Rectal smooth muscle tissue (tissue), 1 donor: ENCODE data around the gene AKAP6.

Experiments used
- H3K27ac ChIP-seq: one replicate; pipeline ENCODE4 v1.7.0; 2013; ENCODE audit warnings: low read depth, low read length, inconsistent platforms
- H3K27me3 ChIP-seq: one replicate; pipeline ENCODE4 v1.7.0; 2013; ENCODE audit warnings: low read length; ENCODE audit not compliant: control insufficient read depth, insufficient read depth
- H3K36me3 ChIP-seq: one replicate; pipeline ENCODE4 v1.7.0; 2013; ENCODE audit warnings: low read length; ENCODE audit not compliant: control insufficient read depth, insufficient read depth
- H3K4me1 ChIP-seq: one replicate; pipeline ENCODE4 v1.7.0; 2013; ENCODE audit warnings: low read length; ENCODE audit not compliant: control insufficient read depth, insufficient read depth
- H3K4me3 ChIP-seq: one replicate; pipeline ENCODE4 v1.7.0; 2013; ENCODE audit warnings: low read length
- H3K9ac ChIP-seq: one replicate; pipeline ENCODE4 v1.7.0; 2013; ENCODE audit warnings: low read length

The AKAP6 gene

DNA sequence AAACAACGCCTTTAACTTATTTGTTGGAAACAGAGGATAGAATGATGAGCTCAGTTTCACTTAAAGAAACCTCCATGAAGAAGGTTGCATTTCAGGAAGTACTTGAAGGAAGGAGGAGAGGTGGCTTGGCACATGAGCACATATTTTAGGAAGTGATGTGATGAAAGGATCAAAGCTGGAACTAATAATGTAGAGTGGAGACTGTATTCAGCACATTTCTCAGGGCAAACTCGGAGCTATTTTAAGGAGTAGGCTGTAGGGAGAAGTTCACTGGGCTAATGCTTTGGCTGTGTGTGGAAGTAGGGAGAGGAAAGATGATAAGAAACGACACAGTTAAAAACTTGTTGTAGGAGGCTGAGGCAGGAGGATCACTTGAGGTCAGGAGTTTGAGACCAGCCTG, 272.8 kb downstream of the AKAP6 start:
- Histone ChIP-seq H3K4me1 (no peaks in the 10 kb centered on the region), H3K4me3 (no peak overlapping the region), H3K9ac (no peak overlapping the region), H3K27ac (no peak overlapping the region), H3K27me3 (no peaks in the 10 kb centered on the region), H3K36me3 (no peaks in the 10 kb centered on the region)

DNA sequence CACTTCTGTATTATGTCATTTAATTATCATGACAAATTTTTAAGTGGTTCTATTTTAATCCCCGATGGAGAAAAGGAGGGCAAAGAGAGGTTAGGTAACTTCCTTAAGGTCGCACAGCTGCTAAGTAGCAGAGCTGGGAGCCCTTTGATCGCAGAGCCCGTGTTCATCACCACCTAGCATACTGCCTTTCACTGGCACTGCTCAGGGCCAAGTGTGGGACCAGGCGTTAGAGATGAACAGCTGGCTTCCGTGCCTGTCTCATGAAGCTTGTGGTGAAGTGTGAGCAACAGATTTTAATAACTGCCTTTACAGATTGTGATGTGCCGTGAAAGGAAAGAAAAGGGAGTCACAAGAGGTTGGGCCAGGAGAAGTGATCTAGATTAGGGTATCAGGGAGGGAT, 273.6 kb downstream of the AKAP6 start:
- Histone ChIP-seq H3K27me3 (no peaks in the 10 kb centered on the region), H3K4me3 (no peak overlapping the region), H3K27ac (no peak overlapping the region), H3K4me1 (no peaks in the 10 kb centered on the region), H3K36me3 (no peaks in the 10 kb centered on the region), H3K9ac (no peak overlapping the region)

DNA sequence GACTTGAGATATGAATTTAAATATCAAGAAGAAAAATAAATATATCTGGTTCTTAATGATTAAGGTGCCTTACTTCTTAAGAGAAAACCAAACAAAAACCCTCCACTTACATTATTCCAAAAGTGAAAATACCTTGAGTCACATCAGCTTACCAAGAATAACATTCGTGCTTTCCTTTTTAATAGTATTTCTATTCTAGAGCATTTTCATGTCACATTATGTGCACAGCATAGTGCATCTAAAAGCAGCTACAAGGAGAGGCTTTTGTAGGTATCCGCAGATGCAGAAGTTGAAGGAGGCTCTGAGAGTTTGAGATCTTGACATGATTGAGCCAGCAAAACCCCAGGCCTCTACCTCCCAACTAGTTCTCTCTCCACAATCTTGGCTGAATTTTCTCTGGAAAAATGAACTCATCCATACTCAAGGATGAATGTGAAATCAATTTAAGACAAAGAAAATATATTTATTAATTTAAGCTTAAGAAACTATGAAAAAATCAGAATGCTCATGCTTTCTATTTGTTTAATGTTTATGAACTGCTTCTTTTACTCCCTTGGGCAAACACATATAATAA, 275.0 kb downstream of the AKAP6 start:
- no peak overlapping the region for H3K27ac ChIP-seq
- no peaks in the 10 kb centered on the region for H3K27me3 ChIP-seq
- H3K9ac ChIP-seq: no peak overlapping the region
- no peaks in the 10 kb centered on the region for H3K4me1 ChIP-seq
- H3K36me3 ChIP-seq: no peaks in the 10 kb centered on the region
- H3K4me3 ChIP-seq: no peak overlapping the region

DNA sequence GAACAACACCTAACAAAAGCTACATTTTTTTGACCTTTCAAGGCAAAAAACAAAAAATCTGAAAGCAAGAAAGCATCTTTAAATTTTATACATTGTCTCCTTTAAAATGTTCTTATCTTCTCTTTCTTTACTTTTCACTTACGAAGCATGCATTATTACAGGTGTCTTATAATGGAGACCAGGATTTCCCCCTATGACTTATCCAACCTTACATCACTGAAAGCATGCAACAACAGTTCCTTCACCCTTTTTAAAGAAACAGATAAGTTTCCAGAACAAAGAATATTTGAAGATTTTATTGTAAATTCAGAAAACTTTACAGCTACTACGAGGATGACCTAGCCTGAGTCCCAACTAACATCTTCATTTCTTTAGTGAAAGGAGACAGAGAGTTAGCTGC, 277.2 kb downstream of the AKAP6 start:
- H3K9ac ChIP-seq: no peak overlapping the region
- H3K36me3 ChIP-seq: no peaks in the 10 kb centered on the region
- no peaks in the 10 kb centered on the region for H3K27me3 ChIP-seq
- H3K4me3 ChIP-seq: no peak overlapping the region
- H3K4me1 ChIP-seq: peaks cover 2% of the 10 kb centered on the region
- no peak overlapping the region for H3K27ac ChIP-seq

DNA sequence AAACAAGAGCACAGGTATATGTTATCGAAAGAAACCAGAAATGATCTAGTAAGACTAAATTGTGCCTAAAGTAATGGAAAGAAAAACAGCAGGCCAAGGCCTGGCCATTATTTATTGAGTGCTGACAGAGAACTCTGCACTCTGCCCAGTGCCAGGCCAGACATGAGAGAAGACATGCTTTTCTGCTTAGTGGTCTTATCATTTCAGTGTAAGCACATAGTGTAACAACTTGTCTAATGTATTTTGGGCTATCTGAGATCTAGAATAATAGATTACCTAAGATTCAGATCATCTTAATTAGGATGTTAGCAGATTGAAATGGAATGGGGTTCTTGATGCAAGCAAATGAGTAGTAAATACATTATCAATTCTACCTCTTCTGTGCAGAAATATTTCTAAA, 278.3 kb downstream of the AKAP6 start:
- H3K27me3 ChIP-seq: no peaks in the 10 kb centered on the region
- H3K4me1 ChIP-seq: peaks cover 7% of the 10 kb centered on the region
- H3K27ac ChIP-seq: no peak overlapping the region
- no peak overlapping the region for H3K9ac ChIP-seq
- H3K36me3 ChIP-seq: no peaks in the 10 kb centered on the region
- H3K4me3 ChIP-seq: no peak overlapping the region

DNA sequence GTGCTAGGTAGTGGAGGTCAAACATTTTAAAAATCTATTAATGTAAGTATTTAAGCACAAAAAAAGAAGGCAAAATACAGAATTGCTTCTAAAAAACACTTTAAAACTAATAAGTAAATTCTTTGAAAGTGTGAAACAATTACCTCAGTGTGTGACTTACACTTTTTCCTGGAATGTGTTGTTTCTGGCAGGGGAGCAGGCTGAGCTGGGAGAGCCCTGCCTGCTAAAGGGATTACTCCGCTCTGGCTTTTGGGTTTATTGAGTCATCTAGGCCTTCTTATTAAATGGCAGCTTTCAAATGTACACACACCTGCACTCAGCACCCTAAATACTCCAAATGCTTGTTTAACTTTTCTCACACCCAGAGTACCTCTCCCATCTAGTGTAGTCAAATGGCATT, 279.8 kb downstream of the AKAP6 start:
- Histone ChIP-seq H3K4me3 (no peak overlapping the region), H3K27me3 (no peaks in the 10 kb centered on the region), H3K4me1 (peaks cover 7% of the 10 kb centered on the region), H3K9ac (no peak overlapping the region), H3K36me3 (no peaks in the 10 kb centered on the region), H3K27ac (no peak overlapping the region)

DNA sequence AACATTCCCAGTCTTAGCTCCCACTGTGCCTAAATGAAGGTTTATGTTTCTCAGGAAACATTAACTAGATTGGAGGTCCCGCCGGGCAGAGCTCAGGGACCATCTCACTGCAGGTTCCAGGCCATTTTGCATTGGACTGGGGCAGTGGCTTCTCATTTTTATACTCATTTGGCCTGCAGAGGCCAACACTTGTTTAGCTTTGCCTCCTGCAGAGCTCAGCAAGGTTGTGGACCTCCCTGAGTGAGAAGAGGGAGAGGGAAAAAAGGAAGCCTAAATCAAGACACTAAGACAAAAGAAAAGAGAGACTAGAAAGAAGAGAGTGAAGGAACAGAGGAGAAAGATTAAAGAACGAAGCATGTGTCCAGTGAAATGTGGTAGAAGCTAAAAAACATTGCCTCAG, 280.3 kb downstream of the AKAP6 start:
- Histone ChIP-seq H3K4me3 (no peak overlapping the region), H3K9ac (no peak overlapping the region), H3K36me3 (no peaks in the 10 kb centered on the region), H3K4me1 (peaks cover 7% of the 10 kb centered on the region), H3K27ac (no peak overlapping the region), H3K27me3 (no peaks in the 10 kb centered on the region)

DNA sequence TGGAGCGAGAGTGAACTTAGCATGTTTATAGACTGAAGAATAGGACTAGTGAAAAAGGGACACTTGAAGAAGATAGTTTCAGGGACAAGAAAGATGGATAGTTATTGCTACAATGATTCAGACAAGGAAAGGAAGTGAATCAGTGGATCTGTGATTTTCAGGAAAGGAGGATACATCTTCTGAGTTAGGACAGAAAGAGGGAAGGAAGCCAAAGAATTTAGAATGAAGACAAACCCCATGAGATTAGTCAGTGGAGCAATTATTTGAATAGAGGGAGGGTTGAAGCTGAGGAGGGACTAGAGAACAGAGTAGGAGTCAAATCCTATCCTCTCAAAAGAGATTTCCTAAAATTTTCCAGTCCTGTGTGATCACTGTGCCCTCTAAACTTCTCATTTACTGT, 282.7 kb downstream of the AKAP6 start:
- H3K4me3 ChIP-seq: no peak overlapping the region
- H3K27ac ChIP-seq: no peak overlapping the region
- H3K27me3 ChIP-seq: no peaks in the 10 kb centered on the region
- no peaks in the 10 kb centered on the region for H3K36me3 ChIP-seq
- no peak overlapping the region for H3K9ac ChIP-seq
- peaks cover 7% of the 10 kb centered on the region for H3K4me1 ChIP-seq

DNA sequence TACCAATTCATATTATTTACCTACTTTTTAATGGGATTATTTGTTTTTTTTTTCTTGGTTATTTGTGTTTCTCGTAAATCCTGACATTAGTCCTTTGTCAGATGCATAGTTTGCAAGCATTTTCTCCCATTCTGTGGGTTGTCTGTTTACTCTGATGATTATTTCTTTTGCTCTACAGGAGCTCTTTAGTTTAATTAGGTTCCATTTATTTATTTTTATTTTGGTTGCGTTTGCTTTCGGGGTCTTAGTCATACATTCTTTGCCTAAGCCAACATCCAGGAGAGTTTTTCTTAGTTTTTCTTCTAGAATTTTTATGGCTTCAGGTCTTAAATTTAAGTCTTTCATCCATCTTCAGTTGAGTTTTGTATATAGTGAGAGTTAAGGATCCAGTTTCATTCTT, 289.9 kb downstream of the AKAP6 start:
- no peak overlapping the region for H3K9ac ChIP-seq
- H3K27ac ChIP-seq: no peak overlapping the region
- no peaks in the 10 kb centered on the region for H3K36me3 ChIP-seq
- H3K4me1 ChIP-seq: no peaks in the 10 kb centered on the region
- H3K27me3 ChIP-seq: no peaks in the 10 kb centered on the region
- no peak overlapping the region for H3K4me3 ChIP-seq

DNA sequence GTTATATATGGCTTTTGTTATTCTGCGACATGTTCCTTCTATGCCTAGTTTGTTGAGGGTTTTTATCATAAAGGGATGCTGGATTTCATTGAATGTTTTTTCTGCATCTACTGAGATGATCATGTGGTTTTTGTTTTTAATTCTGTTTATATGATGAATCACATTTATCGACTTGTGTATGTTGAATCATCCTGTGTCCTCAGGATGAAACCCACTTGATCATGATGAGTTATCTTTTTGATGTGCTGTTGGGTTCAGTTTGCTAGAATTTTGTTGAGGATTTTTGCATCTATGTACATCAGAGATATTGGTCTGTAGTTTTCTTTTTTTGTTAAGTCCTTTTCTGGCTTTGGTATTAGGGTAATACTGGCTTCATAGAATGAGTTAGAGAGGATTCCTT, 291.2 kb downstream of the AKAP6 start:
- Histone ChIP-seq H3K27me3 (no peaks in the 10 kb centered on the region), H3K27ac (no peak overlapping the region), H3K4me1 (no peaks in the 10 kb centered on the region), H3K36me3 (no peaks in the 10 kb centered on the region), H3K9ac (no peak overlapping the region), H3K4me3 (no peak overlapping the region)

DNA sequence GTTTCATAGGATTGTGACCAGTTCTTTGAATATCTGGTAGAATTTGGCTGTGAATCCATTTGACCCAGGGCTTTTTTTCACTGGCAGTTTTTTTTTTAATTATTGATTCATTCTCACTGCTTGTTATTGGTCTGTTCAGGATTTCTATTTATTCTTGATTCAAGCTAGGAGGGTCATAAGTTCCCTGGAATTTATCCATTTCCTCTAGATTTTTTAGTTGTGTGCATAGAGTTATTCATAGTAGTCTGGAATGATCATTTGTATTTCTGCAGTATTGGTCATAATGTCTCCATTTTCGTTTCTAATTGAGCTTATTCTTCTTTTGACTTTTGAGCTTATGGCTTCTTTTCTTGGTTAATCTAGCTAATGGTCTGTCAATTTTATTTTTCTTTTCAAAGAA, 291.6 kb downstream of the AKAP6 start:
- Histone ChIP-seq H3K36me3 (no peaks in the 10 kb centered on the region), H3K27me3 (no peaks in the 10 kb centered on the region), H3K4me3 (no peak overlapping the region), H3K4me1 (no peaks in the 10 kb centered on the region), H3K27ac (no peak overlapping the region), H3K9ac (no peak overlapping the region)

DNA sequence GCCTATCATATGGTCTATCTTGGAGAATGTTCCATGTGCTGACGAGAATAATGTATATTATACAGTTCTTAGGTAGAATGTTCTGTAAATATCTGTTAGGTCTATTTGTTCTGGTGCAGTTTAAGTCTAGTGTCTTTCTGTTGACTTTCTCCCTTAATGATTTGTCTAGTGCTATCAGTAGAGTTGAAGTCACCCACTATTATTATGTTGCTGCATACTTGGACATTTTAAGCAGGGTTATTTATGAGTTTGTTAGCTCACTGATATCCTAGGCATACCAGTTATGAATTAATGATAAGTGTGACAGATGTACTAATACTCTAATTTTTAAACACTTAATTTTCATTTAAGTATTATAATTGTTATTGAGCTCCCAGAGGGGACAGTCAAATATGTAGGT, 292.5 kb downstream of the AKAP6 start:
- Histone ChIP-seq H3K9ac (no peak overlapping the region), H3K36me3 (no peaks in the 10 kb centered on the region), H3K4me3 (no peak overlapping the region), H3K27ac (no peak overlapping the region), H3K27me3 (no peaks in the 10 kb centered on the region), H3K4me1 (no peaks in the 10 kb centered on the region)

DNA sequence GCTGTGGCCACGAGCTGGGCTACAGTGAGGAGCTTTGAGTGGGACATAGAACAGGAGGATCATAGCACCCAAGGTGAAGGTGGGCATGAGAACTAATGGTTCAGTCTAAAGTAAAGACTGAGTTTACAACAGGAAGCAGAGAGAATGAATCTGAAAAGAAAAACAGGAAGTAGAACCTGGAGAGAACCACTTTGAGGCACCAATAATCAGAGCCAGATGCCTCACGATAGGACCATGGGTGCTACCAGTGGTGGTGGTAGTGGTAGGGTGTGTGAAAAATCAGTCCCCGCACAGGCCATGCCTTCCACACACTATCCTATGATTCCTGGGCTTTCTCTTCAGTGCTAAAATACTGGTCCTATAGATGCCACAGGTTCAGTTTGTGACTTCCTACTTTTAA, 293.6 kb downstream of the AKAP6 start:
- Histone ChIP-seq H3K4me3 (no peak overlapping the region), H3K27ac (no peak overlapping the region), H3K9ac (no peak overlapping the region), H3K36me3 (no peaks in the 10 kb centered on the region), H3K4me1 (no peaks in the 10 kb centered on the region), H3K27me3 (no peaks in the 10 kb centered on the region)
